SH-SY5Y (cell line): ENCODE data around the gene ZNF787.

ENCODE experiments used
- GATA2 ChIP-seq: IDR thresholded peaks from 2 replicates; pipeline ENCODE4 v1.6.1; 2011; ENCODE audit warnings: mild to moderate bottlenecking, low read depth, low read length
- GATA3 ChIP-seq: IDR thresholded peaks from 2 replicates; pipeline ENCODE4 v1.6.1; 2011; ENCODE audit warnings: low read depth, mild to moderate bottlenecking, low read length, moderate library complexity

- TF ChIP-seq GATA2: no peak
- TF ChIP-seq GATA3: no peak
Measured at GRCh38 chr19:56106397-56106849, 14.7 kb downstream of the ZNF787 start.
